Osteocyte (in vitro differentiated cells): ENCODE data around the gene BANP. TPM values are rescaled to one million over a fixed set of nuclear protein-coding genes. Genes with fewer than 3 reads are reported as not detected.

Source experiments
- DNase-seq: peaks from one replicate; pipeline ENCODE4 v3.0.0; 2021; ENCODE audit warnings: mixed read lengths; ENCODE audit not compliant: unreplicated experiment; ENCODE audit errors: extremely low spot score
- H3K27ac Mint-ChIP-seq: one replicate; pipeline ENCODE4 v1.8.0; 2021; ENCODE audit warnings: mild to moderate bottlenecking, mixed read lengths; ENCODE audit not compliant: unreplicated experiment
- H3K27me3 Mint-ChIP-seq: one replicate; pipeline ENCODE4 v1.8.0; 2021; ENCODE audit warnings: mixed read lengths; ENCODE audit not compliant: unreplicated experiment
- H3K36me3 Mint-ChIP-seq: one replicate; pipeline ENCODE4 v1.8.0; 2021; ENCODE audit warnings: mixed read lengths; ENCODE audit not compliant: unreplicated experiment
- H3K4me1 Mint-ChIP-seq: one replicate; pipeline ENCODE4 v1.8.0; 2021; ENCODE audit warnings: mixed read lengths; ENCODE audit not compliant: unreplicated experiment
- H3K4me3 Mint-ChIP-seq: one replicate; pipeline ENCODE4 v1.8.0; 2021; ENCODE audit warnings: mild to moderate bottlenecking, moderate library complexity, mixed read lengths; ENCODE audit not compliant: unreplicated experiment
- H3K9me3 Mint-ChIP-seq: one replicate; pipeline ENCODE4 v1.8.0; 2021; ENCODE audit warnings: mixed read lengths; ENCODE audit not compliant: unreplicated experiment
- total RNA-seq: library from RNA; stranded (reverse); gene quantifications from 2 replicates; pipeline ENCODE4 v1.2.1, GENCODE V29; 2021
- TF ChIP-seq, protein P1 (sequence below): fragments of 200-600 bp; sonication (generic); IDR thresholded peaks from 2 replicates; pipeline ENCODE4 v1.5.0; 2021; ENCODE audit warnings: antibody characterized with exemption, mild to moderate bottlenecking, moderate library complexity

BANP gene
- total RNA-seq, 1 donor from 2014 or later, result 20.5 TPM

DNA sequence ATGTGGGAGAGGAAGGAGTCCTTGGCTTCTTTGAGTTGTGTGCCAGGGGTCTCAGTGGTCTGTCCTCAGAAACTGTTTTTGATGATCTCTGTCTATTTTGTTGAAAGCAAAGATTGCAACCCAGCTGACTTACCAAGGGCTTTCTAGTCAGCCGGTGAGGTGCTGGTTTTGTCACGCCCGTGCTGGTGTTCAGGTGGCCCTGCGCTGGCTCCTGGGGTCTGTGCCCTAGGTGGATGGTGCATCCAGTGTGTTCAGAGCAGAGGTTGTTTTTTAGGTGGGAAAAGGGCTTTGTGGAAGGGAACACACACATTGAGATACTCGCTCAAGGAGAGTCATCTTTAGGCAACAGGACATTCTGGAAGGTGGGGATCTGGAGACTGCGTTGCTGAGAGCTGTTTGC lies 51.0 kb downstream of the BANP start:
- H3K27ac Mint-ChIP-seq, result no peak overlapping the region
- DNase-seq, result no peak
- H3K9me3 Mint-ChIP-seq, result no peaks in the 10 kb centered on the region
- peaks cover 7% of the 10 kb centered on the region for H3K4me1 Mint-ChIP-seq
- H3K4me3 Mint-ChIP-seq, result no peak overlapping the region
- TF ChIP-seq, protein P1, sequence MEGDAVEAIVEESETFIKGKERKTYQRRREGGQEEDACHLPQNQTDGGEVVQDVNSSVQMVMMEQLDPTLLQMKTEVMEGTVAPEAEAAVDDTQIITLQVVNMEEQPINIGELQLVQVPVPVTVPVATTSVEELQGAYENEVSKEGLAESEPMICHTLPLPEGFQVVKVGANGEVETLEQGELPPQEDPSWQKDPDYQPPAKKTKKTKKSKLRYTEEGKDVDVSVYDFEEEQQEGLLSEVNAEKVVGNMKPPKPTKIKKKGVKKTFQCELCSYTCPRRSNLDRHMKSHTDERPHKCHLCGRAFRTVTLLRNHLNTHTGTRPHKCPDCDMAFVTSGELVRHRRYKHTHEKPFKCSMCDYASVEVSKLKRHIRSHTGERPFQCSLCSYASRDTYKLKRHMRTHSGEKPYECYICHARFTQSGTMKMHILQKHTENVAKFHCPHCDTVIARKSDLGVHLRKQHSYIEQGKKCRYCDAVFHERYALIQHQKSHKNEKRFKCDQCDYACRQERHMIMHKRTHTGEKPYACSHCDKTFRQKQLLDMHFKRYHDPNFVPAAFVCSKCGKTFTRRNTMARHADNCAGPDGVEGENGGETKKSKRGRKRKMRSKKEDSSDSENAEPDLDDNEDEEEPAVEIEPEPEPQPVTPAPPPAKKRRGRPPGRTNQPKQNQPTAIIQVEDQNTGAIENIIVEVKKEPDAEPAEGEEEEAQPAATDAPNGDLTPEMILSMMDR, result no peak
- peaks cover 29% of the 10 kb centered on the region for H3K36me3 Mint-ChIP-seq
- H3K27me3 Mint-ChIP-seq, result no peaks in the 10 kb centered on the region

DNA sequence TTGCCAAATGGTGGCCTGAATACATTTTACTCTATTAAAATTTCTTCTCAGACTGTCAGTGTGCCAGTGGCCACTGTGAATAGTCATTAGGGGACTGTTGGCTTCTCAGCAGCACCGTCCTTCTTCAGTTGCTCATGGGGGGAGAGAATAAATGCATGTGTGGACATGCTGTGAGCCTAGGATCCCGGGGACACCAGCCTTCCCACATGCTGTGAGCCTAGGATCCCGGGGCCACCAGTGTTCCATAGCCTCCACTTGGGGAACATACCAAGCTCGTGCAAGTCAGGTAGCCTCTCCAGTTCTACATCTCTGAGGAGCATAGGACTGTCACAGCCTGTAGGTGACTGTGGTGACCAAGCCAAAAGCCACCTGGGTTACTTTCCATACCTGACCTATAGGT lies 51.5 kb downstream of the BANP start:
- TF ChIP-seq, protein P1, result no peak
- Mint-ChIP-seq H3K9me3 (no peaks in the 10 kb centered on the region), H3K4me3 (no peak overlapping the region), H3K27ac (no peak overlapping the region), H3K36me3 (peaks cover 34% of the 10 kb centered on the region), H3K4me1 (peaks cover 7% of the 10 kb centered on the region), H3K27me3 (no peaks in the 10 kb centered on the region)
- DNase-seq, result no peak

DNA sequence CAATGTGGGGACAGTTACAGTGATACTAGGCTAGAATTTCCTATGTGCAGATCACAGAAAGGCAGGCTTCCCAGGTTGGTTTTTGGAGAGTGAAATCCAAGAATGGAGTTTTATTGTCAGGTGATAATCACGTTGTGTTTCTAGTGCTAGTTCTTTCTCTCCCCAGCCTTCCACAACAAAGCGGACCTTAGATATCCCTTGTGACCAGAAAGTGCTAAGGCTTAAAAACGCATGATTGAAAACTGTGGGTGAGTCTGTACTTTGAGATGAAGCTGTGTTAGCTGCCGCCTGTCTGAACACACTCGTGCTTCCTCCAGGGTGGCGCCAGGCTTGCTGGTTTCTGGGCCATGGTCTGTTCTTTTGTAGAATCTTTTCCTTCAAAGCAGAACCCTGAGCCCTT lies 52.1 kb downstream of the BANP start:
- Mint-ChIP-seq H3K27ac (no peak overlapping the region), H3K4me1 (peaks cover 7% of the 10 kb centered on the region), H3K9me3 (no peaks in the 10 kb centered on the region), H3K4me3 (no peak overlapping the region), H3K27me3 (no peaks in the 10 kb centered on the region), H3K36me3 (peaks cover 40% of the 10 kb centered on the region)
- DNase-seq, result no peak
- TF ChIP-seq, protein P1, result no peak

DNA sequence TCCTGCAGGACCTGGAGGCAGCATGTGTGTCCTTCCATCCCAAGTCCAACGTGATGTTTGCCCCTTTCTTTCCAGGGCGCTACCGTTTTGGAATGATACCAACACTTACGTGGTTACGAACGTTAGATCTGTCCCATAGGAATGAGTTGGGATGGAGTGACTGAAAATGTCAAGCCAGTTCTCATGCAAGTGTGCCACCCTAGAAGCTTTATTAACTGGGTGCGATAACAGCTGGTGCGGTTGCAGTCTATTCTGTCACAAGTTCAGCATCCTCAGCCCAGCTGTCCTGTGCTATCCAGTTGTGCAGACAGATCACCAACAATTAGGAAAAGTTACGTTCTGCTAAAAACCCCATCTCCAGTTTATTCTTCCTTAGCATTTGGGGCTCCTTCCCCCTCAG lies 52.5 kb downstream of the BANP start:
- Mint-ChIP-seq H3K4me3 (no peak overlapping the region), H3K9me3 (no peaks in the 10 kb centered on the region), H3K36me3 (peaks cover 44% of the 10 kb centered on the region), H3K4me1 (peaks cover 7% of the 10 kb centered on the region), H3K27me3 (no peaks in the 10 kb centered on the region), H3K27ac (no peak overlapping the region)
- DNase-seq, result no peak
- TF ChIP-seq, protein P1, result no peak

DNA sequence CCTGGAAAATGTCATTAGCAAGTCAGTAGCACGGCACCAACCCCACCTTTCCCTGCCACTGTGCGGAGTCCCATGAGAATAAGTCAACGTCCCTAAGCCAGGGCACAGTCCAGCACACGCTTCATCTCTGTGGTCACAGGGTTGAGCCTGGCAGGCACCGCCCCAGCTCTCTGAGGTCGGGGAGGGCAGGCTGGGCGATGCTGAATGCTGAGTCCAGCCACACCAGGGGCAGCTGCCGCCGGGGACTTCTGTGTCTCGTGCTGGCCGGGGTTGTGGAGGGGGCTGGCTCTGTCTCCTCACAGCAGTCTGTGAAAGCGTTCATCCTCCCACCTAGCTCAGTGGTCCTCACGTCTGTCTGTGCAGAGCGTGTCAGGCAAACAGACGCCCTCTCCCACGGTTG lies 53.2 kb downstream of the BANP start:
- no peak overlapping the region for H3K4me3 Mint-ChIP-seq
- no peak overlapping the region for H3K27ac Mint-ChIP-seq
- TF ChIP-seq, protein P1, result no peak
- H3K27me3 Mint-ChIP-seq, result no peaks in the 10 kb centered on the region
- H3K4me1 Mint-ChIP-seq, result peaks cover 7% of the 10 kb centered on the region
- DNase-seq, result no peak
- no peaks in the 10 kb centered on the region for H3K9me3 Mint-ChIP-seq
- H3K36me3 Mint-ChIP-seq, result peaks cover 49% of the 10 kb centered on the region
